ENCODE measurements around the gene RIC8B.

The RIC8B gene

DNA sequence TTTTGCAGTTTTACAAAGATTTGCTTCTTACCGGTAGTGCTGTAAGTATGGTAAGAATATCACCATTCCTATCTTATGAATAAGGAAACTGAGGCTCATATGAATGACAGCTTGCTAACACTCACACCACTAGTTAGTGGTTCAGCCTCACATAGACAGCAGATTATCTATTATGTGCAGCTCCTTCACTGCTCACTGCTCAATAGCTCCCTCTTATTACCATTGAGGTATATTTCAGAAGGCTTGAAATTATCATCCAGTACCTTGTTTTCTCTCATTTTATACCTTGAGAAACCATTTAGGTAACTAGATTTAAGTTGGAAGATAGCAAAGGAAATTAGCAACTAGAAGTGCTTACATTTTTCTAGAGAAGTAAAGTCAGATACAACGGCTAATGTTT is 15.5 kb downstream of the RIC8B start:
- TF ChIP-seq, protein P1, sequence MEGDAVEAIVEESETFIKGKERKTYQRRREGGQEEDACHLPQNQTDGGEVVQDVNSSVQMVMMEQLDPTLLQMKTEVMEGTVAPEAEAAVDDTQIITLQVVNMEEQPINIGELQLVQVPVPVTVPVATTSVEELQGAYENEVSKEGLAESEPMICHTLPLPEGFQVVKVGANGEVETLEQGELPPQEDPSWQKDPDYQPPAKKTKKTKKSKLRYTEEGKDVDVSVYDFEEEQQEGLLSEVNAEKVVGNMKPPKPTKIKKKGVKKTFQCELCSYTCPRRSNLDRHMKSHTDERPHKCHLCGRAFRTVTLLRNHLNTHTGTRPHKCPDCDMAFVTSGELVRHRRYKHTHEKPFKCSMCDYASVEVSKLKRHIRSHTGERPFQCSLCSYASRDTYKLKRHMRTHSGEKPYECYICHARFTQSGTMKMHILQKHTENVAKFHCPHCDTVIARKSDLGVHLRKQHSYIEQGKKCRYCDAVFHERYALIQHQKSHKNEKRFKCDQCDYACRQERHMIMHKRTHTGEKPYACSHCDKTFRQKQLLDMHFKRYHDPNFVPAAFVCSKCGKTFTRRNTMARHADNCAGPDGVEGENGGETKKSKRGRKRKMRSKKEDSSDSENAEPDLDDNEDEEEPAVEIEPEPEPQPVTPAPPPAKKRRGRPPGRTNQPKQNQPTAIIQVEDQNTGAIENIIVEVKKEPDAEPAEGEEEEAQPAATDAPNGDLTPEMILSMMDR (conservative IDR thresholded peaks at IDR 0.05; ENCODE audit: control insufficient read depth, insufficient read depth, low read depth, low read length) = no peak
- DNase-seq (ENCODE audit: low read depth) = no peak
- no peak overlapping the region for H3K4me3 ChIP-seq (ENCODE audit: control insufficient read depth, low read depth, low read length)

DNA sequence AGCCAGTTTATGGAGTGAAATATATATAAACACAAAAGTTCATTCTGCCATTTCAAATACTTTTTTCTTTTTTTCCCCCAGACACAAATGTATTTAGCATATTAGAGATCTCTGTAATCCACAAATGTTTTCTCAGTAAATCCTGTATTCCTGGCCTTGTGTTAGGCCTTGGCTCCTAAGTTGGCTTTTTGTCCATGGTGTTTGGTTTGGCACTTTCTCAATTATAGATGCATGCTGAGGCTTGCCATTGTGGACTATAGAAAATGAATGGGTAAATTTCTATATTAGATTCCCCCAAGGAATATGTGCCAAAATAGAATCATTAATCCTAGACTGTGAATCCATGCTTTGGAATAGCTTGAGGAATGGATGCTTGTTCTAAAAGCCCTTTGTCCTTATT is 17.0 kb downstream of the RIC8B start:
- DNase-seq (ENCODE audit: low read depth) = no peak
- no peak overlapping the region for H3K4me3 ChIP-seq (ENCODE audit: control insufficient read depth, low read depth, low read length)
- TF ChIP-seq, protein P1 (conservative IDR thresholded peaks at IDR 0.05; ENCODE audit: control insufficient read depth, insufficient read depth, low read depth, low read length) = no peak

DNA sequence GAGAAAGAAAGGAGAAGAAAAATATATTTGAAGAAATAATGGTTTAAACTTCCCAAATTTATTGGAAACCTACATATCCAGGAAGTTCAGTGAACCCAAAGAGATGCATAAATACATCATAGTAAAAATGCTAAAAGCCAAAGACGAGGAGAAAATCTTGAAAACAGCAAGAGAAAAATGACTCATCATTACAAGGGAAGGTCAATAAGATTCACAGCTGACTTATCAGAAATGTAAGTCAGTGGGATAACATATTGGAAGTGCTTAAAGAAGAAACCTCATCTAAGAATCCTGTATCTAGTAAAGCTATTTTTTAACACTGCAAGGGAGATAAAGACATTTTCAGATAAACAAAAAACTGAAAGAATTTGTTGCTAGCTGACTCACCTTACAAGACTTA is 19.9 kb downstream of the RIC8B start:
- H3K4me3 ChIP-seq (ENCODE audit: control insufficient read depth, low read depth, low read length) = no peak overlapping the region
- TF ChIP-seq, protein P1 (conservative IDR thresholded peaks at IDR 0.05; ENCODE audit: control insufficient read depth, insufficient read depth, low read depth, low read length) = no peak
- DNase-seq (ENCODE audit: low read depth) = no peak

- TF ChIP-seq, protein P1 (conservative IDR thresholded peaks at IDR 0.05; ENCODE audit: control insufficient read depth, insufficient read depth, low read depth, low read length) = no peak
- H3K4me3 ChIP-seq (ENCODE audit: control insufficient read depth, low read depth, low read length) = no peak overlapping the region
- DNase-seq (ENCODE audit: low read depth) = no peak
These were observed 26.8 kb downstream of the RIC8B start for GRCh38 chr12:106801167-106801708.

- TF ChIP-seq, protein P1 (conservative IDR thresholded peaks at IDR 0.05; ENCODE audit: control insufficient read depth, insufficient read depth, low read depth, low read length) = no peak
- no peak overlapping the region for H3K4me3 ChIP-seq (ENCODE audit: control insufficient read depth, low read depth, low read length)
These were observed 27.5 kb downstream of the RIC8B start for GRCh38 chr12:106801830-106802533.

DNA sequence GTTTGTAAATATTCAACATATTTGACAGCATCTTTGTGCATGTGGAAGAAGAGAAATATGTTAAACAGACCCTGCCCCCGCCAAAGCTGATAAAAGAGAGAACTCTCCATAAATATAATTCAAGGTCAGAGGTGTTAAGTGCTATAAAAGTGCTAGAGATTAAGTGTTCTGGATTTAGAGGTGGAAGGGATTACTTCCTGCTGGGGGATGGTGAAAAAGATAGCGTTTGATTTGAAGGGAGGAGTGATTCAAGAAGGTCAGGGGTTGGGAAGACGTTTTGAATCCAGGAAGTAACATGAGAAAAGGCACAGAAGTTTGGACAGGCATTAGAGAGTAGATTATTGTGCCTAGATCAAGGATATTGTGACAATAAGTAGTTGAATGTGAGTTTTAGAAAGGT is 30.2 kb downstream of the RIC8B start:
- DNase-seq (ENCODE audit: low read depth) = no peak
- TF ChIP-seq, protein P1 (conservative IDR thresholded peaks at IDR 0.05; ENCODE audit: control insufficient read depth, insufficient read depth, low read depth, low read length) = no peak
- H3K4me3 ChIP-seq (ENCODE audit: control insufficient read depth, low read depth, low read length) = no peak overlapping the region

More at GRCh38 chr12:106801830-106802533, 27.5 kb downstream of the RIC8B start:
- DNase-seq (ENCODE audit: low read depth) = no peak
